T-helper 22 cell (primary cell): Measurements from ENCODE around the gene LZTS3.
"Not testable (repeated sequence)": the region's sequence is repeated elsewhere in the genome, so short reads cannot be mapped to it uniquely, and the experiment has no call there.

Source experiments
- DNase-seq: peaks from one replicate; pipeline ENCODE4 v3.0.0-alpha.2; 2020; ENCODE audit warnings: low read depth

The LZTS3 gene

GRCh38 chr20:3172933-3173609, at the start of gene LZTS3:
LZTS3 (minus strand) TSS chr20:3173549; CDS start chr20:3167163, 6,386 bp downstream.
- peak; percentile 87 for DNase-seq

GRCh38 chr20:3221398-3222226, 48.3 kb upstream of the LZTS3 start:
- no peak for DNase-seq

- peak; percentile 47 for DNase-seq
These were observed 45.1 kb upstream of the LZTS3 start for GRCh38 chr20:3218307-3218988.

- DNase-seq, result not testable (repeated sequence)
These were observed 42.1 kb upstream of the LZTS3 start for GRCh38 chr20:3215359-3215917.

- no peak for DNase-seq
These were observed 39.9 kb upstream of the LZTS3 start for GRCh38 chr20:3213226-3213625.

- DNase-seq, result no peak
These were observed 37.0 kb upstream of the LZTS3 start for GRCh38 chr20:3210346-3210745.

- no peak for DNase-seq
These were observed 36.6 kb upstream of the LZTS3 start for GRCh38 chr20:3209946-3210317.

GRCh38 chr20:3209257-3209945, 36.1 kb upstream of the LZTS3 start, which contains the start of gene ITPA:
ITPA (plus strand) TSS chr20:3209498; CDS start chr20:3209552, 54 bp downstream.
- peak; percentile 42 for DNase-seq

GRCh38 chr20:3208786-3209256, 35.5 kb upstream of the LZTS3 start:
- DNase-seq, result no peak

- DNase-seq, result peak; percentile 71
These were observed 30.9 kb upstream of the LZTS3 start, which contains the start of gene DDRGK1 for GRCh38 chr20:3204124-3204794. DDRGK1 (minus strand) TSS chr20:3204682; CDS start chr20:3204627, 55 bp downstream.

- peak; percentile 7 for DNase-seq
These were observed 30.2 kb upstream of the LZTS3 start for GRCh38 chr20:3203315-3204123.

GRCh38 chr20:3202965-3203314, 29.6 kb upstream of the LZTS3 start:
- no peak for DNase-seq

- no peak for DNase-seq
These were observed 26.8 kb upstream of the LZTS3 start for GRCh38 chr20:3199976-3200755.

GRCh38 chr20:3199206-3199605, 25.9 kb upstream of the LZTS3 start:
- DNase-seq, result no peak

- DNase-seq, result no peak
These were observed 22.4 kb upstream of the LZTS3 start for GRCh38 chr20:3195590-3196237.

- no peak for DNase-seq
These were observed 21.4 kb upstream of the LZTS3 start for GRCh38 chr20:3194617-3195280.

- no peak for DNase-seq
These were observed 20.7 kb upstream of the LZTS3 start for GRCh38 chr20:3193806-3194616.
